OCI-LY7 (cell line): ENCODE data around the gene FNDC3B. TPM values are rescaled to one million over a fixed set of nuclear protein-coding genes. Genes with fewer than 3 reads are reported as not detected.

Experiments
- BruUV-seq: library from RNA; stranded (reverse); fragments of 400-500 nt; replicated peaks from 2 replicates; lab custom pipeline; 2021; lab: Mats Ljungman, UMichigan
- CTCF ChIA-PET: fragments of 300-600 bp; sonication (Branson Sonifier 250); formaldehyde crosslinking; loops from one replicate; lab custom pipeline; 2022; ENCODE audit warnings: antibody characterized with exemption; ENCODE audit not compliant: unreplicated experiment; lab: Charles Lee
- POLR2A ChIA-PET: fragments of 300-600 bp; sonication (Branson Sonifier 250); formaldehyde crosslinking; loops from one replicate; lab custom pipeline; 2022; ENCODE audit warnings: antibody characterized with exemption; lab: Charles Lee
- DNase-seq: peaks from one replicate; pipeline ENCODE4 v3.0.0-alpha.2; 2015; ENCODE audit warnings: low spot score
- H2AFZ ChIP-seq: fragments of 200-600 bp; sonication (generic), shearing (Covaris generic); 2 replicates; pipeline ENCODE4 v1.6.1; 2014; ENCODE audit warnings: mild to moderate bottlenecking, antibody characterized with exemption, low read length, moderate library complexity
- H3K27ac ChIP-seq: fragments of 200-600 bp; sonication (generic); 2 replicates; pipeline ENCODE4 v1.5.1; 2014; ENCODE audit warnings: mixed run types, low read depth, mild to moderate bottlenecking, moderate library complexity, low read length, inconsistent platforms; ENCODE audit not compliant: poor library complexity, severe bottlenecking
- H3K36me3 ChIP-seq: fragments of 200-600 bp; sonication (generic); 2 replicates; pipeline ENCODE4 v1.6.1; 2014; ENCODE audit warnings: mild to moderate bottlenecking, antibody characterized with exemption, low read length, moderate library complexity, mixed read lengths; ENCODE audit not compliant: insufficient read depth
- H3K4me1 ChIP-seq: fragments of 200-600 bp; sonication (generic); 2 replicates; pipeline ENCODE4 v1.5.1; 2014; ENCODE audit warnings: mild to moderate bottlenecking, low read length; ENCODE audit not compliant: insufficient read depth, poor library complexity, severe bottlenecking
- H3K4me2 ChIP-seq: fragments of 200-600 bp; sonication (generic); 2 replicates; pipeline ENCODE4 v1.6.1; 2014; ENCODE audit warnings: mild to moderate bottlenecking, low read length
- H3K4me3 ChIP-seq: fragments of 200-600 bp; sonication (generic); 2 replicates; pipeline ENCODE4 v1.5.1; 2014; ENCODE audit warnings: mild to moderate bottlenecking, low read depth, low read length; ENCODE audit not compliant: poor library complexity, severe bottlenecking
- H3K79me2 ChIP-seq: fragments of 200-600 bp; sonication (generic); 2 replicates; pipeline ENCODE4 v1.6.1; 2016; ENCODE audit warnings: low read depth, mild to moderate bottlenecking, low read length, moderate library complexity, mixed read lengths; ENCODE audit not compliant: insufficient read depth
- H3K9me2 ChIP-seq: fragments of 200-600 bp; sonication (generic); 2 replicates; pipeline ENCODE4 v1.6.1; 2016; ENCODE audit warnings: mild to moderate bottlenecking, low read length, mixed read lengths; ENCODE audit not compliant: insufficient read depth
- H3K9me3 ChIP-seq: fragments of 200-600 bp; sonication (generic); 2 replicates; pipeline ENCODE4 v1.6.1; 2014; ENCODE audit warnings: mild to moderate bottlenecking, mixed run types, low read length, mixed read lengths
- H4K20me1 ChIP-seq: fragments of 200-600 bp; sonication (generic); 2 replicates; pipeline ENCODE4 v1.6.1; 2014; ENCODE audit warnings: mild to moderate bottlenecking, antibody characterized with exemption, low read length, moderate library complexity, mixed read lengths; ENCODE audit not compliant: insufficient read depth
- CTCF ChIP-seq: fragments of 200-600 bp; sonication (generic); conservative IDR thresholded peaks from 2 replicates; pipeline ENCODE4 v1.5.1; 2014; ENCODE audit warnings: mild to moderate bottlenecking, antibody characterized with exemption, low read length, moderate library complexity, mixed read lengths
- EZH2phosphoT487 ChIP-seq: fragments of 200-600 bp; sonication (generic); IDR thresholded peaks from 2 replicates; pipeline ENCODE4 v1.6.1; 2018; ENCODE audit warnings: low read depth, borderline replicate concordance, mild to moderate bottlenecking, mixed run types, antibody characterized with exemption, low read length, moderate library complexity, mixed read lengths
- intact Hi-C: fragments of 100-400 bp; cut with micrococcal nuclease; formaldehyde crosslinking; loops from one replicate; pipeline ENCODE4 v1.10.0; 2022; ENCODE audit not compliant: unreplicated experiment
- total RNA-seq, 2 experiments: library from RNA; depleted of rRNA in 1 of 2; stranded (reverse); fragments of >200 nt in 1 of 2; shearing (Covaris generic) in 1 of 2; gene quantifications; 2 replicates each; pipeline ENCODE4 v1.2.3, GENCODE V29; 2014 to 2022

FNDC3B gene
- total RNA-seq, 2 experiments from 2014 or later = 23.3 to 28.5 TPM

GRCh38 chr3:172313671-172314070 is 274.3 kb downstream of the FNDC3B start:
- no peak overlapping the region for H3K27ac ChIP-seq
- no peaks in the 10 kb centered on the region for H3K4me1 ChIP-seq
- POLR2A ChIA-PET = interaction anchor here (0.7 kb wide), 1 partner anchor 19 kb away, joined by 3 read pairs; no protein-coding TSS in a partner anchor
- H3K4me3 ChIP-seq = no peak overlapping the region
- H3K9me2 ChIP-seq = no peaks in the 10 kb centered on the region
- H2AFZ ChIP-seq = no peak overlapping the region
- TF ChIP-seq CTCF = no peak
- no peak for TF ChIP-seq EZH2phosphoT487
- no peaks in the 10 kb centered on the region for H3K79me2 ChIP-seq
- H4K20me1 ChIP-seq = no peaks in the 10 kb centered on the region
- intact Hi-C loops = no loop called here
- no peaks in the 10 kb centered on the region; the same call in 1 of the 2 replicates for H3K36me3 ChIP-seq
- H3K4me2 ChIP-seq = no peak overlapping the region
- CTCF ChIA-PET = no interaction called here
- BruUV-seq = no TSS peak
- H3K9me3 ChIP-seq = no peaks in the 10 kb centered on the region
- no peak for DNase-seq

GRCh38 chr3:172314591-172315160 is 275.3 kb downstream of the FNDC3B start:
- no peak for TF ChIP-seq EZH2phosphoT487
- no peak for TF ChIP-seq CTCF
- no peak overlapping the region for H3K4me2 ChIP-seq
- no peaks in the 10 kb centered on the region for H3K79me2 ChIP-seq
- POLR2A ChIA-PET = no interaction called here
- CTCF ChIA-PET = no interaction called here
- H3K9me3 ChIP-seq = no peaks in the 10 kb centered on the region
- no TSS peak for BruUV-seq
- no peak overlapping the region for H3K27ac ChIP-seq
- intact Hi-C loops = no loop called here
- DNase-seq = no peak
- no peak overlapping the region for H3K4me3 ChIP-seq
- no peaks in the 10 kb centered on the region for H3K9me2 ChIP-seq
- no peaks in the 10 kb centered on the region for H4K20me1 ChIP-seq
- no peak overlapping the region for H2AFZ ChIP-seq
- no peaks in the 10 kb centered on the region; the same call in 1 of the 2 replicates for H3K36me3 ChIP-seq
- no peaks in the 10 kb centered on the region for H3K4me1 ChIP-seq

- Histone ChIP-seq H3K79me2 (no peaks in the 10 kb centered on the region), H3K4me1 (no peaks in the 10 kb centered on the region), H3K36me3 (no peaks in the 10 kb centered on the region; the same call in 1 of the 2 replicates), H3K4me2 (no peak overlapping the region), H3K9me3 (no peaks in the 10 kb centered on the region), H2AFZ (no peak overlapping the region), H4K20me1 (no peaks in the 10 kb centered on the region), H3K9me2 (no peaks in the 10 kb centered on the region), H3K27ac (no peak overlapping the region), H3K4me3 (no peak overlapping the region)
- TF ChIP-seq EZH2phosphoT487 (no peak), CTCF (no peak)
- intact Hi-C loops = no loop called here
- BruUV-seq = no TSS peak
- POLR2A ChIA-PET = interaction anchor here (0.6 to 0.9 kb wide), 3 partner anchors 9 to 201 kb away, joined by 3 to 4 read pairs (median 3); no protein-coding TSS in a partner anchor
- CTCF ChIA-PET = interaction anchor here (1.0 kb wide), 1 partner anchor 15 kb away, joined by 4 read pairs; no protein-coding TSS in a partner anchor
- DNase-seq = no peak
Observed at GRCh38 chr3:172315401-172316091, 276.2 kb downstream of the FNDC3B start.
